Measurements from ENCODE around the gene MYDGF.

The MYDGF gene

GRCh38 chr19:4633140-4633967 is 36.8 kb downstream of the MYDGF start:
- WGBS: 13% methylated on average over 14 of the region's 14 CpGs
- Histone ChIP-seq H2AFZ (ENCODE audit: low read depth, low read length) (no peak overlapping the region), H2BK5ac (ENCODE audit: low read depth, low read length, poor library complexity, severe bottlenecking) (no peak overlapping the region), H3K27ac (ENCODE audit: low read length, poor library complexity, severe bottlenecking) (peak overlapping the region; percentile 75), H3K4me3 (ENCODE audit: insufficient read depth in 1 of 2, low read depth in 1 of 2, low read length in 2 of 2) (no peak overlapping the region), H3K18ac (ENCODE audit: low read depth in 1 of 2, low read length in 2 of 2) (peak overlapping the region; percentile 38 to 69), H3K9ac (ENCODE audit: low read length) (no peak overlapping the region), H3K23ac (ENCODE audit: low read length in 2 of 2) (no peak overlapping the region), H2AK5ac (ENCODE audit: low read length, severe bottlenecking) (peak overlapping the region; percentile 89), H2BK120ac (ENCODE audit: low read depth, low read length) (no peak overlapping the region), H3K4ac (ENCODE audit: low read depth in 1 of 2, low read length in 2 of 2) (peak overlapping the region; percentile 7 to 19), H2BK15ac (ENCODE audit: low read depth, poor library complexity, severe bottlenecking) (peak overlapping the region; percentile 53), H3K27me3 (ENCODE audit: control insufficient read depth in 1 of 2, insufficient read depth in 1 of 2, low read length in 2 of 2) (peaks cover 0 to 4% of the 10 kb centered on the region in 2 experiments), H3K4me1 (ENCODE audit: control insufficient read depth, insufficient read depth, low read depth, low read length) (peaks cover 20% of the 10 kb centered on the region), H3K9me3 (ENCODE audit: control insufficient read depth, low read length) (no peaks in the 10 kb centered on the region), H2BK12ac (ENCODE audit: low read length in 2 of 2) (peak overlapping the region; percentile 70 to 76), H4K91ac (ENCODE audit: low read length) (peak overlapping the region; percentile 36), H3K14ac (ENCODE audit: low read length in 2 of 2) (peak overlapping the region in 1 of 2 experiments; percentile 19), H3K4me2 (ENCODE audit: low read length, poor library complexity, severe bottlenecking) (no peak overlapping the region), H4K8ac (ENCODE audit: low read length) (peak overlapping the region; percentile 43), H3K36me3 (ENCODE audit: control insufficient read depth in 1 of 2, insufficient read depth in 2 of 2, low read depth in 1 of 2, low read length in 2 of 2) (no peaks in the 10 kb centered on the region), H3K79me1 (replicated peaks; ENCODE audit: low read length, poor library complexity, severe bottlenecking) (no peaks in the 10 kb centered on the region)
- DNase-seq: peak; percentile 90

- Histone ChIP-seq H2AK5ac (ENCODE audit: low read length, severe bottlenecking) (no peak overlapping the region), H2AFZ (ENCODE audit: low read depth, low read length) (no peak overlapping the region), H2BK5ac (ENCODE audit: low read depth, low read length, poor library complexity, severe bottlenecking) (no peak overlapping the region), H3K9me3 (ENCODE audit: control insufficient read depth, low read length) (no peaks in the 10 kb centered on the region), H3K4ac (ENCODE audit: low read depth in 1 of 2, low read length in 2 of 2) (no peak overlapping the region), H3K14ac (ENCODE audit: low read length in 2 of 2) (no peak overlapping the region), H3K27me3 (ENCODE audit: control insufficient read depth in 1 of 2, insufficient read depth in 1 of 2, low read length in 2 of 2) (peaks cover 8 to 34% of the 10 kb centered on the region in 2 experiments), H3K4me1 (ENCODE audit: control insufficient read depth, insufficient read depth, low read depth, low read length) (no peaks in the 10 kb centered on the region), H4K91ac (ENCODE audit: low read length) (no peak overlapping the region), H3K23ac (ENCODE audit: low read length in 2 of 2) (no peak overlapping the region), H2BK12ac (ENCODE audit: low read length in 2 of 2) (no peak overlapping the region), H3K79me1 (replicated peaks; ENCODE audit: low read length, poor library complexity, severe bottlenecking) (no peaks in the 10 kb centered on the region), H2BK15ac (ENCODE audit: low read depth, poor library complexity, severe bottlenecking) (no peak overlapping the region), H3K4me3 (ENCODE audit: insufficient read depth in 1 of 2, low read depth in 1 of 2, low read length in 2 of 2) (no peak overlapping the region), H3K36me3 (ENCODE audit: control insufficient read depth in 1 of 2, insufficient read depth in 2 of 2, low read depth in 1 of 2, low read length in 2 of 2) (no peaks in the 10 kb centered on the region), H3K27ac (ENCODE audit: low read length, poor library complexity, severe bottlenecking) (no peak overlapping the region), H3K4me2 (ENCODE audit: low read length, poor library complexity, severe bottlenecking) (no peak overlapping the region), H2BK120ac (ENCODE audit: low read depth, low read length) (no peak overlapping the region), H3K18ac (ENCODE audit: low read depth in 1 of 2, low read length in 2 of 2) (no peak overlapping the region), H4K8ac (ENCODE audit: low read length) (peak overlapping the region; percentile 17), H3K9ac (ENCODE audit: low read length) (no peak overlapping the region)
- WGBS: 77% methylated on average over 5 of the region's 6 CpGs
- no peak for DNase-seq
Observed at GRCh38 chr19:4624733-4625362, 45.3 kb downstream of the MYDGF start.

- Histone ChIP-seq H3K9ac (ENCODE audit: low read length) (no peak overlapping the region), H3K23ac (ENCODE audit: low read length in 2 of 2) (no peak overlapping the region), H3K9me3 (ENCODE audit: control insufficient read depth, low read length) (no peaks in the 10 kb centered on the region), H2BK5ac (ENCODE audit: low read depth, low read length, poor library complexity, severe bottlenecking) (no peak overlapping the region), H3K79me1 (replicated peaks; ENCODE audit: low read length, poor library complexity, severe bottlenecking) (no peaks in the 10 kb centered on the region), H3K4me1 (ENCODE audit: control insufficient read depth, insufficient read depth, low read depth, low read length) (no peaks in the 10 kb centered on the region), H2BK12ac (ENCODE audit: low read length in 2 of 2) (no peak overlapping the region), H3K4me2 (ENCODE audit: low read length, poor library complexity, severe bottlenecking) (no peak overlapping the region), H3K27ac (ENCODE audit: low read length, poor library complexity, severe bottlenecking) (no peak overlapping the region), H3K18ac (ENCODE audit: low read depth in 1 of 2, low read length in 2 of 2) (no peak overlapping the region), H4K91ac (ENCODE audit: low read length) (no peak overlapping the region), H3K4ac (ENCODE audit: low read depth in 1 of 2, low read length in 2 of 2) (no peak overlapping the region), H2BK15ac (ENCODE audit: low read depth, poor library complexity, severe bottlenecking) (no peak overlapping the region), H3K14ac (ENCODE audit: low read length in 2 of 2) (no peak overlapping the region), H3K27me3 (ENCODE audit: control insufficient read depth in 1 of 2, insufficient read depth in 1 of 2, low read length in 2 of 2) (peaks cover 13 to 40% of the 10 kb centered on the region in 2 experiments), H4K8ac (ENCODE audit: low read length) (no peak overlapping the region), H3K36me3 (ENCODE audit: control insufficient read depth in 1 of 2, insufficient read depth in 2 of 2, low read depth in 1 of 2, low read length in 2 of 2) (no peaks in the 10 kb centered on the region), H2AK5ac (ENCODE audit: low read length, severe bottlenecking) (no peak overlapping the region), H2BK120ac (ENCODE audit: low read depth, low read length) (no peak overlapping the region), H2AFZ (ENCODE audit: low read depth, low read length) (no peak overlapping the region), H3K4me3 (ENCODE audit: insufficient read depth in 1 of 2, low read depth in 1 of 2, low read length in 2 of 2) (no peak overlapping the region)
- DNase-seq: no peak
- WGBS: 85% methylated on average over 4 of the region's 5 CpGs
Observed at GRCh38 chr19:4624301-4624700, 45.8 kb downstream of the MYDGF start.

- H4K91ac ChIP-seq (ENCODE audit: low read length): no peak overlapping the region
- no peak overlapping the region for H3K4me2 ChIP-seq (ENCODE audit: low read length, poor library complexity, severe bottlenecking)
- no peak overlapping the region for H2BK12ac ChIP-seq (ENCODE audit: low read length in 2 of 2)
- H3K79me1 ChIP-seq (replicated peaks; ENCODE audit: low read length, poor library complexity, severe bottlenecking): no peaks in the 10 kb centered on the region
- peaks cover 23 to 44% of the 10 kb centered on the region in 2 experiments for H3K27me3 ChIP-seq (ENCODE audit: control insufficient read depth in 1 of 2, insufficient read depth in 1 of 2, low read length in 2 of 2)
- H3K4me3 ChIP-seq (ENCODE audit: insufficient read depth in 1 of 2, low read depth in 1 of 2, low read length in 2 of 2): no peak overlapping the region
- H3K4me1 ChIP-seq (ENCODE audit: control insufficient read depth, insufficient read depth, low read depth, low read length): no peaks in the 10 kb centered on the region
- no peak overlapping the region for H2AK5ac ChIP-seq (ENCODE audit: low read length, severe bottlenecking)
- H3K23ac ChIP-seq (ENCODE audit: low read length in 2 of 2): no peak overlapping the region
- peak overlapping the region in 1 of 2 experiments; percentile 55 for H3K14ac ChIP-seq (ENCODE audit: low read length in 2 of 2)
- H3K4ac ChIP-seq (ENCODE audit: low read depth in 1 of 2, low read length in 2 of 2): no peak overlapping the region
- no peak overlapping the region for H2BK15ac ChIP-seq (ENCODE audit: low read depth, poor library complexity, severe bottlenecking)
- H3K9ac ChIP-seq (ENCODE audit: low read length): no peak overlapping the region
- H3K9me3 ChIP-seq (ENCODE audit: control insufficient read depth, low read length): no peaks in the 10 kb centered on the region
- no peak overlapping the region for H2AFZ ChIP-seq (ENCODE audit: low read depth, low read length)
- H3K18ac ChIP-seq (ENCODE audit: low read depth in 1 of 2, low read length in 2 of 2): no peak overlapping the region
- 56% methylated on average over 9 of the region's 12 CpGs for WGBS
- H4K8ac ChIP-seq (ENCODE audit: low read length): no peak overlapping the region
- no peak overlapping the region for H2BK120ac ChIP-seq (ENCODE audit: low read depth, low read length)
- DNase-seq: no peak
- no peaks in the 10 kb centered on the region for H3K36me3 ChIP-seq (ENCODE audit: control insufficient read depth in 1 of 2, insufficient read depth in 2 of 2, low read depth in 1 of 2, low read length in 2 of 2)
- no peak overlapping the region for H3K27ac ChIP-seq (ENCODE audit: low read length, poor library complexity, severe bottlenecking)
- H2BK5ac ChIP-seq (ENCODE audit: low read depth, low read length, poor library complexity, severe bottlenecking): no peak overlapping the region
Observed at GRCh38 chr19:4622695-4623421, 47.3 kb downstream of the MYDGF start.

All from mesenchymal stem cell (in vitro differentiated cells and primary cell).